MM.1S (cell line): Measurements from ENCODE around the gene SELENOP.

ENCODE experiments used
- DNase-seq: peaks from one replicate; pipeline ENCODE4 v3.0.0-alpha.2; 2015
- H2AFZ ChIP-seq: fragments of 300-600 bp; sonication (generic); 2 replicates; pipeline ENCODE4 v1.6.0; 2016; ENCODE audit warnings: antibody characterized with exemption, low read length
- H3F3A ChIP-seq: fragments of 300-600 bp; sonication (generic); 2 replicates; pipeline ENCODE4 v1.6.1; 2016; ENCODE audit warnings: mild to moderate bottlenecking, antibody characterized with exemption, low read length, moderate library complexity, mixed read lengths; ENCODE audit not compliant: insufficient read depth
- H3K27ac ChIP-seq: fragments of 300-600 bp; sonication (generic); 2 replicates; pipeline ENCODE4 v1.5.1; 2016; ENCODE audit warnings: mild to moderate bottlenecking, low read length
- H3K27me3 ChIP-seq: fragments of 300-600 bp; sonication (generic); replicated peaks from 2 replicates; pipeline ENCODE4 v1.6.0; 2016; ENCODE audit warnings: low read length; ENCODE audit not compliant: insufficient read depth
- H3K36me3 ChIP-seq: fragments of 300-600 bp; sonication (generic); replicated peaks from 2 replicates; pipeline ENCODE4 v1.6.1; 2016; ENCODE audit warnings: mild to moderate bottlenecking, low read length, mixed read lengths; ENCODE audit not compliant: insufficient read depth
- H3K4me1 ChIP-seq: fragments of 300-600 bp; sonication (generic); 2 replicates; pipeline ENCODE4 v1.6.1; 2016; ENCODE audit warnings: low read length, mixed read lengths
- H3K4me2 ChIP-seq: fragments of 300-600 bp; sonication (generic); 2 replicates; pipeline ENCODE4 v1.6.0; 2016; ENCODE audit warnings: low read depth, low read length
- H3K4me3 ChIP-seq: fragments of 300-600 bp; sonication (generic); 2 replicates; pipeline ENCODE4 v1.5.1; 2016; ENCODE audit warnings: low read length, mixed read lengths
- H3K79me2 ChIP-seq: fragments of 300-600 bp; sonication (generic); 2 replicates; pipeline ENCODE4 v1.6.1; 2016; ENCODE audit warnings: mixed run types, low read length, mixed read lengths
- H3K9ac ChIP-seq: fragments of 300-600 bp; sonication (generic); 2 replicates; pipeline ENCODE4 v1.6.1; 2016; ENCODE audit warnings: low read length, mixed read lengths
- H3K9me2 ChIP-seq: fragments of 300-600 bp; sonication (generic); replicated peaks from 2 replicates; pipeline ENCODE4 v1.6.1; 2016; ENCODE audit warnings: mild to moderate bottlenecking, low read length, mixed read lengths; ENCODE audit not compliant: insufficient read depth
- H3K9me3 ChIP-seq: fragments of 300-600 bp; sonication (generic); replicated peaks from 2 replicates; pipeline ENCODE4 v1.6.1; 2016; ENCODE audit warnings: mild to moderate bottlenecking, low read length, mixed read lengths; ENCODE audit not compliant: insufficient read depth
- H4K20me1 ChIP-seq: fragments of 300-600 bp; sonication (generic); 2 replicates; pipeline ENCODE4 v1.6.1; 2016; ENCODE audit warnings: mild to moderate bottlenecking, low read length, moderate library complexity, mixed read lengths; ENCODE audit not compliant: insufficient read depth
- CTCF ChIP-seq: fragments of 300-600 bp; sonication (generic); IDR thresholded peaks from 2 replicates; pipeline ENCODE4 v1.5.1; 2016; ENCODE audit warnings: antibody characterized with exemption, low read length, mixed read lengths
- EZH2 ChIP-seq: fragments of 300-600 bp; sonication (generic); optimal IDR thresholded peaks from 2 replicates; pipeline ENCODE3; 2017; ENCODE audit warnings: low read depth, mild to moderate bottlenecking, antibody characterized with exemption, low read length, mixed read lengths
- EZH2phosphoT487 ChIP-seq: fragments of 300-600 bp; sonication (generic); IDR thresholded peaks from 2 replicates; pipeline ENCODE4 v1.6.1; 2018; ENCODE audit warnings: antibody characterized with exemption, low read length

The SELENOP gene

GRCh38 chr5:42779083-42779482 is 32.6 kb downstream of the SELENOP start:
- Histone ChIP-seq H3K27me3 (no peaks in the 10 kb centered on the region), H3K4me2 (no peak overlapping the region), H3K4me3 (no peak overlapping the region), H3K36me3 (no peaks in the 10 kb centered on the region), H4K20me1 (no peaks in the 10 kb centered on the region), H3K79me2 (no peaks in the 10 kb centered on the region), H3K27ac (no peak overlapping the region), H3K9ac (no peak overlapping the region), H2AFZ (no peak overlapping the region), H3K9me2 (no peaks in the 10 kb centered on the region), H3K9me3 (no peaks in the 10 kb centered on the region), H3F3A (no peaks in the 10 kb centered on the region), H3K4me1 (no peaks in the 10 kb centered on the region; the same call in 1 of the 2 replicates)
- TF ChIP-seq EZH2: no peak
- TF ChIP-seq EZH2phosphoT487: no peak
- no peak for TF ChIP-seq CTCF
- DNase-seq: peak; percentile 59

GRCh38 chr5:42772265-42772993 is 39.3 kb downstream of the SELENOP start:
- Histone ChIP-seq H3K79me2 (no peaks in the 10 kb centered on the region), H3K4me3 (no peak overlapping the region), H3K27me3 (no peaks in the 10 kb centered on the region), H3K4me1 (no peaks in the 10 kb centered on the region; the same call in 1 of the 2 replicates), H3K9me3 (no peaks in the 10 kb centered on the region), H3K4me2 (no peak overlapping the region), H3K9me2 (no peaks in the 10 kb centered on the region), H3F3A (no peaks in the 10 kb centered on the region), H2AFZ (no peak overlapping the region), H3K27ac (no peak overlapping the region), H4K20me1 (no peaks in the 10 kb centered on the region), H3K36me3 (no peaks in the 10 kb centered on the region), H3K9ac (no peak overlapping the region)
- no peak for DNase-seq
- TF ChIP-seq EZH2phosphoT487: no peak

- Histone ChIP-seq H3K4me1 (no peaks in the 10 kb centered on the region; the same call in 1 of the 2 replicates), H3K4me3 (no peak overlapping the region), H3K9me3 (no peaks in the 10 kb centered on the region), H3K4me2 (no peak overlapping the region), H3F3A (no peaks in the 10 kb centered on the region), H2AFZ (no peak overlapping the region), H3K9ac (no peak overlapping the region), H3K27me3 (no peaks in the 10 kb centered on the region), H3K36me3 (no peaks in the 10 kb centered on the region), H3K9me2 (no peaks in the 10 kb centered on the region), H3K27ac (no peak overlapping the region), H4K20me1 (no peaks in the 10 kb centered on the region), H3K79me2 (no peaks in the 10 kb centered on the region)
- TF ChIP-seq EZH2: no peak
- TF ChIP-seq EZH2phosphoT487: no peak
- no peak for DNase-seq
These were observed 41.7 kb downstream of the SELENOP start for GRCh38 chr5:42770003-42770402.

DNA sequence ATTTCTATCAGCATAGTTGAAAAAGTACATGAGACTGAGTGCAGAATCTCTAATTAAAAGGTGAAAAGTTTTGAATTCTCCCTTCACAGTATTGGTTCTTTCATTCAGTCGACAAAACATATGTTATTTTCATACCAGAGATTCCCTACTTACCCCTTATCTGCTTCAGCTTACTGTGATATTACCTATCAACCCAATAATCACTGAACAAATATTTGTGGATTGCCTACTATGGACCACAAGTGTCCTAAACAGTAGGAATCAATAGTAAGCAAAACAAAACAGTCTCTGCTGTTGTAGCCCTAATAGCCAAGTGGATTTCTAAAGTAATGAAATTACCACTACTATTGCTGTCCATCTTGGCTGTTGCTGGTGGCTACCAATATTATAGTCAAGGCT is 43.6 kb downstream of the SELENOP start:
- H3F3A ChIP-seq: no peaks in the 10 kb centered on the region
- H3K36me3 ChIP-seq: no peaks in the 10 kb centered on the region
- H3K4me1 ChIP-seq: no peaks in the 10 kb centered on the region
- H3K27ac ChIP-seq: no peak overlapping the region
- H2AFZ ChIP-seq: no peak overlapping the region
- no peaks in the 10 kb centered on the region for H4K20me1 ChIP-seq
- TF ChIP-seq EZH2phosphoT487: no peak
- H3K27me3 ChIP-seq: no peaks in the 10 kb centered on the region
- no peak for DNase-seq
- H3K4me3 ChIP-seq: no peak overlapping the region
- H3K4me2 ChIP-seq: no peak overlapping the region
- no peaks in the 10 kb centered on the region for H3K9me3 ChIP-seq
- no peaks in the 10 kb centered on the region for H3K9me2 ChIP-seq
- no peak overlapping the region for H3K9ac ChIP-seq
- no peaks in the 10 kb centered on the region for H3K79me2 ChIP-seq
